Measurements from ENCODE around the gene MYL5. TPM values are rescaled to one million over a fixed set of nuclear protein-coding genes. Genes with fewer than 3 reads are reported as not detected.

MYL5 gene
- polyA plus RNA-seq (2011; rRNA removed): 7.6 and 8.0 TPM in 2 replicates
- polyA plus RNA-seq (2012; cell fraction: cytosol; rRNA removed): 5.4 and 5.5 TPM in 2 replicates
- 13.0 and 14.0 TPM in 2 replicates for polyA plus RNA-seq (2012; cell fraction: nucleus; rRNA removed)
- 8.3 to 9.4 TPM (median 8.9 TPM) in 3 replicates for polyA plus RNA-seq (2017; fragmentation: RNase III; extraction: RNeasy Plus Mini Kit Qiagen cat#74134 plus additional on column Dnase treatment)
- polyA minus RNA-seq (2011; rRNA and poly(A)+ RNA removed): 5.8 and 6.3 TPM in 2 replicates

- 0% methylated on average over 11 of the region's 84 CpGs for WGBS (ENCODE audit: missing lambda C conversion rate)
- Histone ChIP-seq H3K4me1 (peaks cover 10% of the 10 kb centered on the region; the same call in 2 of the 3 replicates), H3K4me3 (peak within 1 kb of the TSS; percentile 96), H3K27ac (peak within 1 kb of the TSS; percentile 97 to 99), H3K9me3 (no peaks in the 10 kb centered on the region), H3K4me2 (peak within 1 kb of the TSS; percentile 95)
- POLR2A ChIA-PET: interaction anchor here (0.6 to 1.5 kb wide), 8 partner anchors 9 to 550 kb away, joined by 3 to 10 read pairs (median 4); partner anchors contain the start of gene ZNF718
- peak; percentile 89 for FAIRE-seq
- ATAC-seq: peak; percentile 88 to 93
- CTCF ChIA-PET: interaction anchor here (0.6 to 1.5 kb wide), 3 partner anchors 9 to 46 kb away, joined by 3 to 6 read pairs (median 4); no protein-coding TSS in a partner anchor
- DNase-seq (ENCODE audit: low read depth in 1 of 2, low spot score in 1 of 2): peak; percentile 94 to 95
- TF ChIP-seq NR3C1 (IDR thresholded peaks at IDR 0.05): no peak
- TF ChIP-seq, protein P1, sequence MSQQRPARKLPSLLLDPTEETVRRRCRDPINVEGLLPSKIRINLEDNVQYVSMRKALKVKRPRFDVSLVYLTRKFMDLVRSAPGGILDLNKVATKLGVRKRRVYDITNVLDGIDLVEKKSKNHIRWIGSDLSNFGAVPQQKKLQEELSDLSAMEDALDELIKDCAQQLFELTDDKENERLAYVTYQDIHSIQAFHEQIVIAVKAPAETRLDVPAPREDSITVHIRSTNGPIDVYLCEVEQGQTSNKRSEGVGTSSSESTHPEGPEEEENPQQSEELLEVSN (IDR thresholded peaks at IDR 0.05; ENCODE audit: borderline replicate concordance, low read depth): no peak
- TF ChIP-seq, protein P2, sequence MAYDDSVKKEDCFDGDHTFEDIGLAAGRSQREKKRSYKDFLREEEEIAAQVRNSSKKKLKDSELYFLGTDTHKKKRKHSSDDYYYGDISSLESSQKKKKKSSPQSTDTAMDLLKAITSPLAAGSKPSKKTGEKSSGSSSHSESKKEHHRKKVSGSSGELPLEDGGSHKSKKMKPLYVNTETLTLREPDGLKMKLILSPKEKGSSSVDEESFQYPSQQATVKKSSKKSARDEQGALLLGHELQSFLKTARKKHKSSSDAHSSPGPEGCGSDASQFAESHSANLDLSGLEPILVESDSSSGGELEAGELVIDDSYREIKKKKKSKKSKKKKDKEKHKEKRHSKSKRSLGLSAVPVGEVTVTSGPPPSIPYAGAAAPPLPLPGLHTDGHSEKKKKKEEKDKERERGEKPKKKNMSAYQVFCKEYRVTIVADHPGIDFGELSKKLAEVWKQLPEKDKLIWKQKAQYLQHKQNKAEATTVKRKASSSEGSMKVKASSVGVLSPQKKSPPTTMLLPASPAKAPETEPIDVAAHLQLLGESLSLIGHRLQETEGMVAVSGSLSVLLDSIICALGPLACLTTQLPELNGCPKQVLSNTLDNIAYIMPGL (CRISPR knock-in tag; IDR thresholded peaks at IDR 0.05; ENCODE audit: borderline replicate concordance): no peak
- TF ChIP-seq ATOH8 (CRISPR knock-in tag; IDR thresholded peaks at IDR 0.05; ENCODE audit: low read depth): no peak
- TF ChIP-seq ZFP36 (IDR thresholded peaks at IDR 0.05; ENCODE audit: borderline replicate concordance, partially characterized antibody): no peak
- TF ChIP-seq, protein P3, sequence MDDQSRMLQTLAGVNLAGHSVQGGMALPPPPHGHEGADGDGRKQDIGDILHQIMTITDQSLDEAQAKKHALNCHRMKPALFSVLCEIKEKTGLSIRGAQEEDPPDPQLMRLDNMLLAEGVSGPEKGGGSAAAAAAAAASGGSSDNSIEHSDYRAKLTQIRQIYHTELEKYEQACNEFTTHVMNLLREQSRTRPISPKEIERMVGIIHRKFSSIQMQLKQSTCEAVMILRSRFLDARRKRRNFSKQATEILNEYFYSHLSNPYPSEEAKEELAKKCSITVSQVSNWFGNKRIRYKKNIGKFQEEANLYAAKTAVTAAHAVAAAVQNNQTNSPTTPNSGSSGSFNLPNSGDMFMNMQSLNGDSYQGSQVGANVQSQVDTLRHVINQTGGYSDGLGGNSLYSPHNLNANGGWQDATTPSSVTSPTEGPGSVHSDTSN (IDR thresholded peaks at IDR 0.05): no peak
- peak; percentile 45; the same call in 1 of the 2 replicates for TF ChIP-seq PHF8 (IDR thresholded peaks at IDR 0.05; ENCODE audit: borderline replicate concordance, low read depth)
- peak; percentile 69; the same call in 1 of the 2 replicates for TF ChIP-seq KDM5A (IDR thresholded peaks at IDR 0.05)
- TF ChIP-seq TFCP2L1 (CRISPR knock-in tag; IDR thresholded peaks at IDR 0.05): no peak
- TF ChIP-seq KDM1A (IDR thresholded peaks at IDR 0.05; ENCODE audit: low read depth): no peak
- TF ChIP-seq POLR2A (IDR thresholded peaks at IDR 0.05; ENCODE audit: low read length): peak; percentile 65
- TF ChIP-seq CBX2 (IDR thresholded peaks at IDR 0.05; ENCODE audit: borderline replicate concordance, low read depth): no peak
- no peak for TF ChIP-seq TP53 (CRISPR knock-in tag; IDR thresholded peaks at IDR 0.05)
- TF ChIP-seq EHF (CRISPR knock-in tag; IDR thresholded peaks at IDR 0.05): no peak
- TF ChIP-seq FOSL2 (IDR thresholded peaks at IDR 0.05): no peak
- TF ChIP-seq FOSL2 (CRISPR knock-in tag; IDR thresholded peaks at IDR 0.05): peak; percentile 66
- peak; percentile 44 for TF ChIP-seq MAX (IDR thresholded peaks at IDR 0.05)
- TF ChIP-seq CHD2 (IDR thresholded peaks at IDR 0.05; ENCODE audit: low read length, partially characterized antibody): no peak
- no peak for TF ChIP-seq EP300 (IDR thresholded peaks at IDR 0.05)
- no peak for TF ChIP-seq RCOR1 (IDR thresholded peaks at IDR 0.05; ENCODE audit: low read depth, low read length)
- 0 out of 3 replicates have a peak, but pooled peaks have one; percentile 29 for TF ChIP-seq BCL3 (IDR thresholded peaks at IDR 0.05)
- no peak for TF ChIP-seq EHMT2 (IDR thresholded peaks at IDR 0.05; ENCODE audit: low read depth)
- no peak for TF ChIP-seq MAFK (IDR thresholded peaks at IDR 0.05; ENCODE audit: partially characterized antibody)
- TF ChIP-seq SMC3 (IDR thresholded peaks at IDR 0.05): peak; percentile 48; the same call in 1 of the 3 replicates
- peak; percentile 54; the same call in 1 of the 2 replicates for TF ChIP-seq MYC (IDR thresholded peaks at IDR 0.05; ENCODE audit: borderline replicate concordance, low read length)
- TF ChIP-seq HEYL (CRISPR knock-in tag; IDR thresholded peaks at IDR 0.05): no peak
- TF ChIP-seq ESRRA (IDR thresholded peaks at IDR 0.05; ENCODE audit: borderline replicate concordance, low read length): no peak
- no peak for TF ChIP-seq HDAC2 (IDR thresholded peaks at IDR 0.05)
- TF ChIP-seq, protein P4, sequence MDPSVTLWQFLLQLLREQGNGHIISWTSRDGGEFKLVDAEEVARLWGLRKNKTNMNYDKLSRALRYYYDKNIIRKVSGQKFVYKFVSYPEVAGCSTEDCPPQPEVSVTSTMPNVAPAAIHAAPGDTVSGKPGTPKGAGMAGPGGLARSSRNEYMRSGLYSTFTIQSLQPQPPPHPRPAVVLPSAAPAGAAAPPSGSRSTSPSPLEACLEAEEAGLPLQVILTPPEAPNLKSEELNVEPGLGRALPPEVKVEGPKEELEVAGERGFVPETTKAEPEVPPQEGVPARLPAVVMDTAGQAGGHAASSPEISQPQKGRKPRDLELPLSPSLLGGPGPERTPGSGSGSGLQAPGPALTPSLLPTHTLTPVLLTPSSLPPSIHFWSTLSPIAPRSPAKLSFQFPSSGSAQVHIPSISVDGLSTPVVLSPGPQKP (IDR thresholded peaks at IDR 0.05; ENCODE audit: low read depth, low read length): no peak
- no peak for TF ChIP-seq BHLHE40 (IDR thresholded peaks at IDR 0.05; ENCODE audit: low read depth, low read length)
- TF ChIP-seq GATA3 (IDR thresholded peaks at IDR 0.05; ENCODE audit: borderline replicate concordance): no peak
- TF ChIP-seq CBX8 (IDR thresholded peaks at IDR 0.05): no peak
- TF ChIP-seq MAZ (IDR thresholded peaks at IDR 0.05; ENCODE audit: borderline replicate concordance, low read depth, low read length): no peak
- TF ChIP-seq CHD4 (IDR thresholded peaks at IDR 0.05; ENCODE audit: borderline replicate concordance): no peak
These were observed at the start of gene MYL5, which contains the start of gene ATP5ME for GRCh38 chr4:674172-675035. Gene MYL5 (plus strand): TSS chr4:674542. CDS start chr4:678027, 3,485 bp downstream. Gene ATP5ME (minus strand): TSS chr4:674276. CDS start chr4:674247, 29 bp downstream.
